Measurements from ENCODE around the gene ZNF846.

ZNF846 gene

GRCh38 chr19:9724157-9724556, 44.4 kb downstream of the ZNF846 start:
- H3K4me3 ChIP-seq (ENCODE audit: low read depth, low read length) = no peak overlapping the region
- ChIA-PET CTCF (no interaction called here), POLR2A (no interaction called here)
- TF ChIP-seq CTCF (IDR thresholded peaks at IDR 0.05; ENCODE audit: insufficient read depth, low read length, missing control alignments) = no peak
- DNase-seq (ENCODE audit: low read depth, low spot score) = no peak

- POLR2A ChIA-PET = no interaction called here
- DNase-seq (ENCODE audit: low read depth, low spot score) = no peak
- no peak overlapping the region for H3K4me3 ChIP-seq (ENCODE audit: low read depth, low read length)
- CTCF ChIA-PET = no interaction called here
- TF ChIP-seq CTCF (IDR thresholded peaks at IDR 0.05; ENCODE audit: insufficient read depth, low read length, missing control alignments) = no peak
Observed at GRCh38 chr19:9721861-9722260, 46.7 kb downstream of the ZNF846 start.

- no peak for TF ChIP-seq CTCF (IDR thresholded peaks at IDR 0.05; ENCODE audit: insufficient read depth, low read length, missing control alignments)
- ChIA-PET POLR2A (no interaction called here), CTCF (no interaction called here)
- no peak for DNase-seq (ENCODE audit: low read depth, low spot score)
- H3K4me3 ChIP-seq (ENCODE audit: low read depth, low read length) = no peak overlapping the region
Observed at GRCh38 chr19:9720541-9720940, 48.0 kb downstream of the ZNF846 start.

GRCh38 chr19:9711815-9712214, 56.7 kb downstream of the ZNF846 start:
- POLR2A ChIA-PET = no interaction called here

GRCh38 chr19:9709305-9709704, 59.2 kb downstream of the ZNF846 start:
- ChIA-PET CTCF (no interaction called here), POLR2A (no interaction called here)
- DNase-seq (ENCODE audit: low read depth, low spot score) = no peak
- H3K4me3 ChIP-seq (ENCODE audit: low read depth, low read length) = no peak overlapping the region
- TF ChIP-seq CTCF (IDR thresholded peaks at IDR 0.05; ENCODE audit: insufficient read depth, low read length, missing control alignments) = no peak

More at GRCh38 chr19:9711815-9712214, 56.7 kb downstream of the ZNF846 start:
- TF ChIP-seq CTCF (IDR thresholded peaks at IDR 0.05; ENCODE audit: insufficient read depth, low read length, missing control alignments) = no peak
- no peak overlapping the region for H3K4me3 ChIP-seq (ENCODE audit: low read depth, low read length)
- DNase-seq (ENCODE audit: low read depth, low spot score) = no peak
- CTCF ChIA-PET = no interaction called here

- no peak for TF ChIP-seq CTCF (IDR thresholded peaks at IDR 0.05; ENCODE audit: insufficient read depth, low read length, missing control alignments)
- ChIA-PET POLR2A (no interaction called here), CTCF (no interaction called here)
- DNase-seq (ENCODE audit: low read depth, low spot score) = no peak
- no peak overlapping the region for H3K4me3 ChIP-seq (ENCODE audit: low read depth, low read length)
Observed at GRCh38 chr19:9705836-9706235, 62.7 kb downstream of the ZNF846 start.
